Ovary (tissue), 3 donors: Measurements from ENCODE around the gene BTBD8.

Source experiments
- CTCF ChIP-seq, 3 donors: fragments of 450-650 bp in 2 of 3; fragments of 200-600 bp in 1 of 3; IDR thresholded peaks; one replicate each; pipeline versions ENCODE4 v1.5.1 to v1.8.0; 2016 to 2022; ENCODE audit warnings: antibody characterized with exemption in 3 of 3, mild to moderate bottlenecking in 1 of 3
- EP300 ChIP-seq: sonication (generic); formaldehyde crosslinking; IDR thresholded peaks from one replicate; pipeline ENCODE4 v1.6.1; 2017; ENCODE audit warnings: antibody characterized with exemption
- donor health status: DM: no; HTN: no; CAD: no.

GRCh38 chr1:92168657-92169056, 88.5 kb downstream of the BTBD8 start:
- TF ChIP-seq CTCF (IDR thresholded peaks at IDR 0.05) (no peak), EP300 (no peak)
